Epithelial cell of proximal tubule (primary cell): ENCODE data around the gene PHF21A. TPM values are rescaled to one million over a fixed set of nuclear protein-coding genes. Genes with fewer than 3 reads are reported as not detected.

ENCODE experiments used
- DNase-seq: peaks from one replicate; pipeline ENCODE4 v3.0.0-alpha.2; 2011; ENCODE audit warnings: low read depth
- H3K4me3 ChIP-seq: 2 replicates; pipeline ENCODE4 v1.5.1; 2011; ENCODE audit warnings: low read depth, mild to moderate bottlenecking, low read length
- total RNA-seq: library from RNA; depleted of rRNA; stranded (reverse); fragments of >200 nt; gene quantifications from 2 replicates; pipeline ENCODE4 v1.2.3, GENCODE V29; 2015
- TF ChIP-seq, protein P1 (sequence below): conservative IDR thresholded peaks from 2 replicates; pipeline ENCODE4 v1.5.1; 2012; ENCODE audit warnings: low read depth, mild to moderate bottlenecking, low read length

The PHF21A gene
- total RNA-seq, 1 donor from 2014 or later: 5.8 TPM

DNA sequence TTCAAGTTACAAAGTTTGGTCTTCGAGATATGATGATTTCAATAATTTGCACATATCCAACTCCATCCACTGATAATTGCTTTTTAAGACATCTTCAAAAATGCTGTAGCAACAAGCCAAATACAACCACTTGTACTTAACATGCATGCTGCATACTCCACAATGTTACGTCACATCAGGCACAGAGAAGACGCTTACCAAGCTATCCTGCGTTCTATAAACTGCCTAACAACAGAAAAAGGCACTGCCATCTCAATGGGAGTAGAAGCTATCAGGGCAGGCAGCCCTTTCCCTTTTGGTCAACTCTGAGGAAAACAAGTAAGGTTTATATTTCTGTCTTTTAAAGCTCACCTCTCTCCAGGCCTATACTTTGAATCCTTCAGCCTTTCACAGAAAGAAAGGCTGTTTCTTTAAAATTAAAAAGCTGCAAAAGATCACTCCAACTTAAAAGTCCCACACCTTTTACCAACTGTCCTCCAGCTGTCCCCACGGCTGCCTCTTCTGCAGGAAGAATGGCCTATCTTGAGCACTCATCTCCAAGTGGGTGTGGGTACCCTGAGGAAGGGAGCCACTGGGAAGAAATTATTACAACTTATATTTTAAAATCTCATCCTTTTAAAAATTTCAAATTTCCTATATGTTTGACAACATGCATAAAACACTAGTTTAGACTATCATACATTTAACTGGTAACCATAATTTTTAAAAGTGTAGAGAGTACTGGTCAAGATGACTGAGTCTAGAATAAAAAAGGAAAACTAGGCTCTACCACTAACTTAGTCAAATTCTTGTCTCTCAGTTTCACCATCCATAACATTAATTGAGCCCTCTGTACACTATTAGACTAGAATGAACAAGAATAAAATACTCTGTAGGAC lies 14.5 kb downstream of the PHF21A start:
- no peak overlapping the region for H3K4me3 ChIP-seq
- DNase-seq: no peak
- TF ChIP-seq, protein P1, sequence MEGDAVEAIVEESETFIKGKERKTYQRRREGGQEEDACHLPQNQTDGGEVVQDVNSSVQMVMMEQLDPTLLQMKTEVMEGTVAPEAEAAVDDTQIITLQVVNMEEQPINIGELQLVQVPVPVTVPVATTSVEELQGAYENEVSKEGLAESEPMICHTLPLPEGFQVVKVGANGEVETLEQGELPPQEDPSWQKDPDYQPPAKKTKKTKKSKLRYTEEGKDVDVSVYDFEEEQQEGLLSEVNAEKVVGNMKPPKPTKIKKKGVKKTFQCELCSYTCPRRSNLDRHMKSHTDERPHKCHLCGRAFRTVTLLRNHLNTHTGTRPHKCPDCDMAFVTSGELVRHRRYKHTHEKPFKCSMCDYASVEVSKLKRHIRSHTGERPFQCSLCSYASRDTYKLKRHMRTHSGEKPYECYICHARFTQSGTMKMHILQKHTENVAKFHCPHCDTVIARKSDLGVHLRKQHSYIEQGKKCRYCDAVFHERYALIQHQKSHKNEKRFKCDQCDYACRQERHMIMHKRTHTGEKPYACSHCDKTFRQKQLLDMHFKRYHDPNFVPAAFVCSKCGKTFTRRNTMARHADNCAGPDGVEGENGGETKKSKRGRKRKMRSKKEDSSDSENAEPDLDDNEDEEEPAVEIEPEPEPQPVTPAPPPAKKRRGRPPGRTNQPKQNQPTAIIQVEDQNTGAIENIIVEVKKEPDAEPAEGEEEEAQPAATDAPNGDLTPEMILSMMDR: no peak

DNA sequence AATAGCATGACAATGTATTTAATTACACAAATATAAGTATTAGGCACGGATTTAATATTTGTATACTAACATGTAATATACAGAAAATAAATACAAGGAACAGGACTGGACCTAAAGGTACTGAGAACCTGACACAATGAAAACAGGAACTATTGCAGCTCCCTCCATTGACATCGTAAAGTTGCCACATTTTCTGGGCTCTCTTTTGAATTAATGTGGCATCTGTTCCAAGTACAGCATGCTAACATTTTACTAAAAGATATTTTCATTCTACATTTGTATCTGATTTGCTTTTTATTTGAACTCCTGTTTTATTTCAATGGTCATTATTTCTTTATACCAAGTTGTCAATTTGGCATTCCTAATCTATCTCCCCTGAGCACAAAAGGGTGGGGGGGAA lies 15.3 kb downstream of the PHF21A start:
- TF ChIP-seq, protein P1: no peak
- DNase-seq: no peak
- H3K4me3 ChIP-seq: no peak overlapping the region

DNA sequence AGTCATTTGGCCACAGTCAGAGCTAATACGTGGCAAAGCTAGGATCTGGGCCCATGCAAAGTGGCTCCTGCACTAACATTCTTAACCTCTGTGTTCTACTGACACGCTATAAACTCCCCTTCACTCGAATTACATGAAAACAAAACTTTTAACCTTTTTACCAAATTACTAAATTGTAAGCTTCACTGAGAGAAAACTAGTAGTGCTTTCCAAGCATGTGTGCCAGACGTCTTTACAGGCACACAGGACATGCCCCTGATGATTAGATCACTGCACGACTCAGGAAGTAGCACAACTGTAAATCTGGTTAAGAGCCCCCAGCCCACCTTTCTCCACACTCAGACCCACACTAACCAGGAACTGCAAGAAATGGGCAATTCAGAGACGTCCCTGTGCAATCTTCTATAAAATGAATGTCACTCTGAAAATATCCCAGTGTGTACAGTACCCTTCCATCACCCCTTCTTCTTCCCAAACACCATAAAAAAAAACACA lies 16.1 kb downstream of the PHF21A start:
- H3K4me3 ChIP-seq: no peak overlapping the region
- no peak for DNase-seq
- TF ChIP-seq, protein P1: no peak

DNA sequence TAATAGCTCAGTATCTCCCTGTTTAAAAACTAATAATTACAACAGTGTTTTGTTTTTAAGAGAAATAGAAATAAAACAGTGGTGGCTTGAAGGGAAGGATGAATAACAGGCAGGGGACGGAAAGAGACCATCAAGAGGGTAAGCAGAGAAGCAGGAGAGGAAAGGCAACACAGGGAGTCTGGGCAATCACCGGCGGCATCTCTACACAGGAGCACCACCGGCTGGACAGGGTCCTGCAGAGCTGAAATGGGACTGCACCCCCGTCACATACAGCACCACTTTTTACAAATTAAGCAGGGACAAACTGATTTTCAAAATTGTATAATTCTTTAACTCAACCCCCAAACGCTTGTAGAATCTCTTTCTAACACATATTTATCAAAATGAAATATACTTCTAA lies 18.4 kb downstream of the PHF21A start:
- DNase-seq: no peak
- TF ChIP-seq, protein P1: no peak
- H3K4me3 ChIP-seq: no peak overlapping the region

DNA sequence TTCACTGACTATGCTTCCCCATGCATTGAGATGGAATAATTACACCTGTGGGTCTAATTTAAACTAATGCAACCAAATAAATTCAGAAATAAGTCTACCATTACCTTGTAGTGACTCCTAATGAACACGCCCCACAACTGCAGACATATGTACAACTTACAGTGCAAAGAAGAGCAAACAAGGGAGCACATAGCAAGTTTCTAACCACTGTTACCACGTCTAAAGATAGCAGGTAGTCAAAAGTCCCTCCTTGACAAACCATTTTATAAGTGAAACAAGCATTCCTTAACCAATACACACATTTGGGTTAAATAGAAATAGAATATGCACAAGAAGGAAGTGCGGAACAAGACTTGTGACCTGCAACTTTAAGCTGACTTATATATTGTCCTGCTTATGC lies 20.6 kb downstream of the PHF21A start:
- H3K4me3 ChIP-seq: no peak overlapping the region
- DNase-seq: no peak
- TF ChIP-seq, protein P1: no peak

DNA sequence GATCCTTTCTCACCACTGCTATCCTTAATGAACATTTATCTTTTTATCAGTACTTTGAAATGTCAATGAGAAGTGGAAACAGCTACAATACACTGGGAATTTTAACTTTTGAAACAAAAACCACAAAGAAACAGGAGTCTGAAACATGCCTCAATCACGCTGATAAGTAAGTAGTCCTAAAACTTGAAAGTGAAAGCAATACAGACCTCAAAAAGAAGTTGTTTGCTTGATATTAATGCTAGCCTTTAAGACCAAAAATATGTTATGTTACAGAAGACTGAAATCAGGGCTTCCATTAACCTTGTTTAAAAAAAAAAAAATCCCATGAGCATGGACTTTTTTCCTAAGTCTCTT lies 21.3 kb downstream of the PHF21A start:
- no peak for DNase-seq
- TF ChIP-seq, protein P1: no peak
- H3K4me3 ChIP-seq: no peak overlapping the region

DNA sequence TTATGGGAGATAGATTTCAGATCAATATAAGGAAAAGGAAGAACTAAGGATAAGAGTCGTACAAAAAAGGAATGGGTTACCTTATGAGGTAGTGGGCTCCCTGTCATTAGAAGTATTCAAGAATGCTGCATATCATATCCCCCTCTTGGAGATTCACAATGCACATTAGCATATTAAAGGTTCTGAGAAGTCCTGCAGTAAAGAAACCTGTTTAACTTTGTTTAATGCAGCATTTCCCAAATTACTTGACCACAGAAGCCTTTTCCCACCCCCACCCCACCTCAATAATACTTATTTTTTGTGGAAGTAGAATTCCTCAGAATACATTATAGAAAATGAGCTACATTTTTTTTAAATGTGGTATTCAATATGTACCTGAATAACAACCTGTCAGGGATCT lies 30.9 kb downstream of the PHF21A start:
- DNase-seq: no peak
- no peak overlapping the region for H3K4me3 ChIP-seq
- TF ChIP-seq, protein P1: no peak
